GM23338 (cell line): ENCODE results near the gene SLC2A13. TPM values are rescaled to one million over a fixed set of nuclear protein-coding genes. Genes with fewer than 3 reads are reported as not detected.

Experiments used
- ATAC-seq: fragments of 200-7000 bp; cut with Tn5 transposase; 3 replicates; pipeline ENCODE4 v1.9.1; 2020
- DNase-seq: peaks from one replicate; pipeline ENCODE4 v3.0.0-alpha.2; 2015; ENCODE audit warnings: low spot score
- H2AFZ ChIP-seq: fragments of 200-600 bp; sonication (generic); 2 replicates; pipeline ENCODE4 v1.8.0; 2016; ENCODE audit warnings: antibody characterized with exemption, mild to moderate bottlenecking, moderate library complexity
- H3F3A ChIP-seq: fragments of 200-600 bp; sonication (generic); replicated peaks from 2 replicates; pipeline ENCODE4 v1.8.0; 2017; ENCODE audit warnings: antibody characterized with exemption, mixed run types, low read depth
- H3K27ac ChIP-seq: fragments of 200-600 bp; sonication (generic); 2 replicates; pipeline ENCODE4 v1.6.1; 2016; ENCODE audit warnings: low read depth
- H3K27me3 ChIP-seq: fragments of 200-600 bp; sonication (generic); 2 replicates; pipeline ENCODE4 v1.8.0; 2016; ENCODE audit warnings: mild to moderate bottlenecking, mixed run types, moderate library complexity; ENCODE audit not compliant: insufficient read depth
- H3K36me3 ChIP-seq: fragments of 200-600 bp; sonication (generic); 2 replicates; pipeline ENCODE4 v1.8.0; 2016; ENCODE audit warnings: mild to moderate bottlenecking; ENCODE audit not compliant: insufficient read depth
- H3K4me1 ChIP-seq: fragments of 200-600 bp; sonication (generic); 2 replicates; pipeline ENCODE4 v1.8.0; 2016; ENCODE audit warnings: mild to moderate bottlenecking, moderate library complexity; ENCODE audit not compliant: insufficient read depth
- H3K4me2 ChIP-seq: fragments of 200-600 bp; sonication (generic); 2 replicates; pipeline ENCODE4 v1.7.1; 2017; ENCODE audit warnings: mixed run types
- H3K4me3 ChIP-seq: fragments of 200-600 bp; sonication (generic); 2 replicates; pipeline ENCODE4 v1.6.1; 2016; ENCODE audit warnings: mixed run types
- H3K79me2 ChIP-seq: fragments of 200-600 bp; sonication (generic); replicated peaks from 2 replicates; pipeline ENCODE4 v1.8.0; 2017; ENCODE audit warnings: mild to moderate bottlenecking; ENCODE audit not compliant: insufficient read depth
- H3K9me2 ChIP-seq: fragments of 200-600 bp; sonication (generic); 2 replicates; pipeline ENCODE4 v1.8.0; 2017; ENCODE audit not compliant: insufficient read depth
- H4K20me1 ChIP-seq: fragments of 200-600 bp; sonication (generic); replicated peaks from 2 replicates; pipeline ENCODE4 v1.8.0; 2017; ENCODE audit warnings: mild to moderate bottlenecking; ENCODE audit not compliant: insufficient read depth
- H3K27ac Mint-ChIP-seq: 2 replicates; pipeline ENCODE4 v1.8.0; 2020; ENCODE audit warnings: inconsistent platforms, mild to moderate bottlenecking, moderate library complexity, mixed read lengths
- H3K27me3 Mint-ChIP-seq: 3 replicates; pipeline ENCODE4 v1.8.0; 2022; ENCODE audit warnings: low read depth, mild to moderate bottlenecking, moderate library complexity, mixed read lengths, inconsistent platforms; ENCODE audit not compliant: insufficient read depth, poor library complexity
- H3K36me3 Mint-ChIP-seq: 3 replicates; pipeline ENCODE4 v1.8.0; 2021; ENCODE audit warnings: low read depth, mild to moderate bottlenecking, inconsistent platforms, moderate library complexity, mixed read lengths
- H3K4me1 Mint-ChIP-seq: 3 replicates; pipeline ENCODE4 v1.8.0; 2020; ENCODE audit warnings: mild to moderate bottlenecking, inconsistent platforms, mixed read lengths
- H3K4me3 Mint-ChIP-seq: 3 replicates; pipeline ENCODE4 v1.8.0; 2021; ENCODE audit warnings: moderate library complexity, mild to moderate bottlenecking, inconsistent platforms, mixed read lengths
- H3K9me3 Mint-ChIP-seq: 3 replicates; pipeline ENCODE4 v1.8.0; 2020; ENCODE audit warnings: moderate library complexity, mild to moderate bottlenecking, inconsistent platforms, mixed read lengths
- CREB1 ChIP-seq: fragments of 250-450 bp; sonication (Bioruptor Pico); IDR thresholded peaks from 2 replicates; pipeline ENCODE4 v1.5.0; 2020; ENCODE audit warnings: low read depth, mild to moderate bottlenecking, moderate library complexity
- CTCF ChIP-seq, 2 experiments: fragments of 200-600 bp in 1 of 2; sonication (generic) in 1 of 2; conservative IDR thresholded peaks; 2 replicates each; pipeline versions ENCODE4 v1.5.1 to v1.6.1; 2016 to 2017; ENCODE audit warnings: antibody characterized with exemption in 2 of 2, low read depth in 2 of 2, mild to moderate bottlenecking in 2 of 2, moderate library complexity in 1 of 2
- ETS1 ChIP-seq: IDR thresholded peaks from 2 replicates; pipeline ENCODE4 v1.6.1; 2016; ENCODE audit warnings: antibody characterized with exemption
- EZH2 ChIP-seq: fragments of 200-600 bp; sonication (generic); IDR thresholded peaks from one replicate; pipeline ENCODE4 v1.8.0; 2017; ENCODE audit warnings: antibody characterized with exemption, mild to moderate bottlenecking, low read depth; ENCODE audit not compliant: unreplicated experiment
- JUNB ChIP-seq: IDR thresholded peaks from one replicate; pipeline ENCODE4 v1.6.1; 2016; ENCODE audit warnings: antibody characterized with exemption; ENCODE audit not compliant: unreplicated experiment
- NANOG ChIP-seq: IDR thresholded peaks from 2 replicates; pipeline ENCODE4 v1.6.1; 2016; ENCODE audit warnings: antibody characterized with exemption, borderline replicate concordance
- POLR2AphosphoS5 ChIP-seq: IDR thresholded peaks from 2 replicates; pipeline ENCODE4 v1.6.1; 2016; ENCODE audit warnings: antibody characterized with exemption, low read depth
- STAT1 ChIP-seq: IDR thresholded peaks from one replicate; pipeline ENCODE4 v1.6.1; 2016; ENCODE audit warnings: antibody characterized with exemption; ENCODE audit not compliant: unreplicated experiment
- ZNF114 ChIP-seq: fragments of 250-450 bp; sonication (Bioruptor Pico); IDR thresholded peaks from 2 replicates; pipeline ENCODE4 v1.5.0; 2020; ENCODE audit warnings: mild to moderate bottlenecking, moderate library complexity
- ZNF331 ChIP-seq: fragments of 250-450 bp; sonication (Bioruptor Pico); IDR thresholded peaks from 2 replicates; pipeline ENCODE4 v1.5.0; 2020; ENCODE audit warnings: low read depth, mild to moderate bottlenecking, moderate library complexity
- ZNF462 ChIP-seq: fragments of 250-450 bp; sonication (Bioruptor Pico); IDR thresholded peaks from 2 replicates; pipeline ENCODE4 v1.5.0; 2020; ENCODE audit warnings: mild to moderate bottlenecking, moderate library complexity
- polyA plus RNA-seq: library from polyadenylated mRNA; unstranded; fragments of >200 nt; fragmentation: Nextera tagmentation; extraction: Ambion mirVana; gene quantifications from 2 replicates; pipeline ENCODE4 v1.2.1, GENCODE V29; 2016
- total RNA-seq: library from RNA; depleted of rRNA; stranded (reverse); fragments of >200 nt; shearing (Covaris generic); gene quantifications from 2 replicates; pipeline ENCODE4 v1.2.3, GENCODE V29; 2014

SLC2A13 gene
- total and polyA plus RNA-seq, 2 experiments from 2014 or later: 6.8 to 22.7 TPM

- Mint-ChIP-seq H3K9me3 (peaks cover 6% of the 10 kb centered on the region; the same call in 2 of the 3 replicates), H3K4me3 (no peak overlapping the region), H3K27me3 (no peaks in the 10 kb centered on the region), H3K4me1 (peaks cover 15% of the 10 kb centered on the region), H3K36me3 (peaks cover 3% of the 10 kb centered on the region; the same call in 1 of the 3 replicates), H3K27ac (no peak overlapping the region)
- Histone ChIP-seq H3F3A (no peaks in the 10 kb centered on the region), H2AFZ (0 out of 2 replicates have a peak overlapping the region, but pooled peaks have one; percentile 11), H3K36me3 (no peaks in the 10 kb centered on the region), H3K27me3 (no peaks in the 10 kb centered on the region), H3K4me3 (no peak overlapping the region), H3K9me2 (no peaks in the 10 kb centered on the region), H4K20me1 (no peaks in the 10 kb centered on the region), H3K27ac (no peak overlapping the region), H3K79me2 (no peaks in the 10 kb centered on the region), H3K4me1 (no peaks in the 10 kb centered on the region), H3K4me2 (no peak overlapping the region)
- ATAC-seq: no peak
- TF ChIP-seq POLR2AphosphoS5 (no peak), ZNF114 (no peak), ZNF331 (CRISPR knock-in tag) (no peak)
- no peak for DNase-seq
These were observed 48.5 kb upstream of the SLC2A13 start for GRCh38 chr12:40154381-40154780.

GRCh38 chr12:40153432-40153831, 47.6 kb upstream of the SLC2A13 start:
- no peaks in the 10 kb centered on the region for H3K79me2 ChIP-seq
- H3K9me2 ChIP-seq: no peaks in the 10 kb centered on the region
- H3K27ac ChIP-seq: no peak overlapping the region
- Mint-ChIP-seq H3K4me3 (no peak overlapping the region), H3K4me1 (peaks cover 15% of the 10 kb centered on the region), H3K9me3 (no peaks in the 10 kb centered on the region), H3K27ac (no peak overlapping the region), H3K27me3 (no peaks in the 10 kb centered on the region), H3K36me3 (no peaks in the 10 kb centered on the region)
- no peak overlapping the region for H3K4me2 ChIP-seq
- H3K4me1 ChIP-seq: no peaks in the 10 kb centered on the region
- H3K36me3 ChIP-seq: no peaks in the 10 kb centered on the region
- no peaks in the 10 kb centered on the region for H4K20me1 ChIP-seq
- DNase-seq (no peak), ATAC-seq (no peak)
- no peaks in the 10 kb centered on the region for H3K27me3 ChIP-seq
- no peak overlapping the region; the same call in 1 of the 2 replicates for H2AFZ ChIP-seq
- H3F3A ChIP-seq: no peaks in the 10 kb centered on the region
- no peak overlapping the region for H3K4me3 ChIP-seq
- TF ChIP-seq ZNF331 (CRISPR knock-in tag) (no peak), ZNF114 (no peak), CREB1 (CRISPR knock-in tag) (no peak), ETS1 (no peak), EZH2 (no peak), JUNB (no peak), POLR2AphosphoS5 (no peak), STAT1 (no peak), CTCF (conservative IDR thresholded peaks at IDR 0.05; ENCODE audit: low read depth in 2 of 2) (no peak), NANOG (no peak), ZNF462 (CRISPR knock-in tag) (no peak)
